Endothelial cell of umbilical vein (primary cell): ENCODE measurements around the gene KCNQ5. TPM values are rescaled to one million over a fixed set of nuclear protein-coding genes. Genes with fewer than 3 reads are reported as not detected.

ENCODE experiments used
- BruUV-seq: library from RNA; stranded (reverse); fragments of 400-500 nt; replicated peaks from 2 replicates; lab custom pipeline; 2021; lab: Mats Ljungman, UMichigan
- CTCF ChIA-PET: fragments of 300-600, 350-600 bp; sonication (Branson Sonifier 250); formaldehyde crosslinking; loops from one replicate; lab custom pipeline; 2021; ENCODE audit warnings: antibody characterized with exemption, inconsistent platforms; lab: Charles Lee
- POLR2A ChIA-PET: fragments of 300-600, 350-600 bp; sonication (Branson Sonifier 250); formaldehyde crosslinking; loops from one replicate; lab custom pipeline; 2021; ENCODE audit warnings: antibody characterized with exemption, inconsistent platforms; lab: Charles Lee
- DNase-seq: peaks from one replicate; pipeline ENCODE4 v3.0.0-alpha.2; 2011; ENCODE audit warnings: low read depth, low spot score
- FAIRE-seq: peaks from 2 replicates; lab custom pipeline; 2011; peaks lifted over from hg19 to GRCh38; lab: Jason Lieb, UNC
- H2AFZ ChIP-seq: 2 replicates; pipeline ENCODE4 v1.6.0; 2012; ENCODE audit warnings: low read depth, low read length, control low read depth, inconsistent platforms
- H3K27ac ChIP-seq: 2 replicates; pipeline ENCODE4 v1.5.1; 2011; ENCODE audit warnings: low read depth, mild to moderate bottlenecking, control low read depth, low read length, moderate library complexity; ENCODE audit not compliant: insufficient read depth
- H3K27me3 ChIP-seq, 2 experiments: 2 replicates each; pipeline versions ENCODE4 v1.6.0 to v1.6.1; 2011; ENCODE audit warnings: low read length in 2 of 2, mixed read lengths in 1 of 2; ENCODE audit not compliant: control insufficient read depth in 2 of 2, insufficient read depth in 2 of 2
- H3K36me3 ChIP-seq, 2 experiments: 2 replicates in 1 of 2; 3 replicates in 1 of 2; pipeline ENCODE4 v1.5.1; 2011; ENCODE audit warnings: low read length in 2 of 2, mild to moderate bottlenecking in 1 of 2, moderate library complexity in 1 of 2; ENCODE audit not compliant: control insufficient read depth in 2 of 2, insufficient read depth in 2 of 2; ENCODE audit errors: extremely low read depth in 1 of 2
- H3K4me1 ChIP-seq: 3 replicates; pipeline ENCODE4 v1.5.1; 2011; ENCODE audit warnings: mild to moderate bottlenecking, low read length; ENCODE audit not compliant: control insufficient read depth, insufficient read depth; ENCODE audit errors: extremely low read depth
- H3K4me2 ChIP-seq: 2 replicates; pipeline ENCODE4 v1.6.1; 2011; ENCODE audit warnings: low read length, control low read depth, mixed read lengths; ENCODE audit not compliant: insufficient read depth
- H3K4me3 ChIP-seq, 3 experiments: fragments of 200-600 bp in 1 of 3; sonication (generic), shearing (Covaris generic) in 1 of 3; replicated peaks in 1 of 3; 2 replicates each; pipeline ENCODE4 v1.5.1; 2011 to 2016; ENCODE audit warnings: control low read depth in 3 of 3, low read length in 3 of 3, mild to moderate bottlenecking in 2 of 3, inconsistent platforms in 1 of 3, low read depth in 1 of 3, moderate library complexity in 1 of 3; ENCODE audit not compliant: insufficient read depth in 1 of 3
- H3K79me2 ChIP-seq: 2 replicates; pipeline ENCODE4 v1.6.0; 2012; ENCODE audit warnings: low read length, inconsistent platforms; ENCODE audit not compliant: control insufficient read depth, insufficient read depth
- H3K9ac ChIP-seq: replicated peaks from 2 replicates; pipeline ENCODE3; 2011; ENCODE audit warnings: low read length, control low read depth; ENCODE audit not compliant: insufficient read depth; ENCODE audit errors: extremely low read depth
- H3K9me1 ChIP-seq: replicated peaks from 3 replicates; pipeline ENCODE4 v1.6.0; 2011; ENCODE audit warnings: mild to moderate bottlenecking, low read length; ENCODE audit not compliant: control insufficient read depth, insufficient read depth; ENCODE audit errors: extremely low read depth
- H3K9me3 ChIP-seq: replicated peaks from 2 replicates; pipeline ENCODE4 v1.5.1; 2012; ENCODE audit warnings: low read length, inconsistent platforms; ENCODE audit not compliant: control insufficient read depth, insufficient read depth
- H4K20me1 ChIP-seq: replicated peaks from 2 replicates; pipeline ENCODE3; 2011; ENCODE audit warnings: mild to moderate bottlenecking, low read length; ENCODE audit not compliant: control insufficient read depth, insufficient read depth; ENCODE audit errors: extremely low read depth
- CTCF ChIP-seq, 2 donors: IDR thresholded peaks; 1 replicate in 1 of 2; 2 replicates in 1 of 2; pipeline ENCODE4 v1.5.1; 2011; ENCODE audit warnings: low read length in 2 of 2, mild to moderate bottlenecking in 2 of 2, moderate library complexity in 2 of 2, control low read depth in 1 of 2, inconsistent platforms in 1 of 2, low read depth in 1 of 2; ENCODE audit not compliant: insufficient read depth in 1 of 2; ENCODE audit errors: extremely low read depth in 1 of 2
- EZH2 ChIP-seq: IDR thresholded peaks from 2 replicates; pipeline ENCODE4 v1.6.1; 2012; ENCODE audit warnings: borderline replicate concordance, low read depth, mild to moderate bottlenecking, moderate library complexity, low read length, inconsistent platforms; ENCODE audit not compliant: severe bottlenecking
- FOS ChIP-seq: IDR thresholded peaks from 2 replicates; pipeline ENCODE4 v1.6.1; 2011; ENCODE audit warnings: mild to moderate bottlenecking, low read length, moderate library complexity, borderline replicate concordance; ENCODE audit not compliant: insufficient read depth
- GATA2 ChIP-seq: IDR thresholded peaks from 2 replicates; pipeline ENCODE4 v1.7.0; 2011; ENCODE audit warnings: low read depth, mild to moderate bottlenecking, moderate library complexity, mixed read lengths, low read length; ENCODE audit not compliant: insufficient read length, insufficient read depth
- JUN ChIP-seq: IDR thresholded peaks from 2 replicates; pipeline ENCODE4 v1.6.1; 2011; ENCODE audit warnings: borderline replicate concordance, low read depth; ENCODE audit not compliant: insufficient read length, insufficient read depth
- MAX ChIP-seq: IDR thresholded peaks from 2 replicates; pipeline ENCODE4 v1.6.1; 2011; ENCODE audit not compliant: insufficient read depth, insufficient read length
- MYC ChIP-seq: IDR thresholded peaks from one replicate; pipeline ENCODE4 v1.6.1; 2011; ENCODE audit warnings: mild to moderate bottlenecking, low read depth, low read length
- POLR2A ChIP-seq: IDR thresholded peaks from 2 replicates; pipeline ENCODE4 v1.6.1; 2012; ENCODE audit warnings: low read depth, mild to moderate bottlenecking, control low read depth, low read length
- POLR2AphosphoS5 ChIP-seq: IDR thresholded peaks from 2 replicates; pipeline ENCODE4 v1.6.1; 2012; ENCODE audit warnings: low read depth, mild to moderate bottlenecking, control low read depth, low read length, moderate library complexity; ENCODE audit not compliant: insufficient read depth
- dilution Hi-C: fragments of 300-500 bp; cut with MboI; formaldehyde crosslinking; loops from one replicate; pipeline ENCODE4 v1.15.0; 2019; ENCODE audit warnings: low sequenced_read_pairs; ENCODE audit not compliant: extremely low pct_ligation_motif_present
- intact Hi-C: fragments of 100-400 bp; cut with micrococcal nuclease; formaldehyde crosslinking; loops from one replicate; pipeline ENCODE4 v1.10.0; 2022
- polyA plus RNA-seq, 4 experiments: library from polyadenylated mRNA; depleted of rRNA in 3 of 4; stranded (reverse) in 3 of 4; unstranded in 1 of 4; fragments of >200 nt; gene quantifications; 2 replicates each; pipeline versions ENCODE4 v1.2.1 to v1.2.3, GENCODE V29; 2011 to 2012; ENCODE audit warnings: missing spikeins in 1 of 4
- total RNA-seq: library from RNA; stranded (reverse); gene quantifications from 2 replicates; pipeline ENCODE4 v1.2.3, GENCODE V29; 2021

Gene KCNQ5
- total and polyA plus RNA-seq, 2 donors (not counting 3 experiments of a cell fraction or from before 2014, with no cell fraction given): 0.22 TPM; not detected in 1

GRCh38 chr6:72704979-72705378 lies 83.1 kb downstream of the KCNQ5 start:
- Histone ChIP-seq H3K9ac (no peak overlapping the region), H3K4me3 (no peak overlapping the region), H3K27ac (no peak overlapping the region), H2AFZ (no peak overlapping the region), H3K9me3 (no peaks in the 10 kb centered on the region), H4K20me1 (no peaks in the 10 kb centered on the region), H3K4me2 (no peak overlapping the region), H3K36me3 (no peaks in the 10 kb centered on the region), H3K4me1 (no peaks in the 10 kb centered on the region), H3K79me2 (no peaks in the 10 kb centered on the region), H3K9me1 (no peaks in the 10 kb centered on the region), H3K27me3 (peaks cover 0 to 2% of the 10 kb centered on the region in 2 experiments)
- dilution Hi-C loops: no loop called here
- peak; percentile 6 for DNase-seq
- BruUV-seq: no TSS peak
- TF ChIP-seq JUN: no peak
- no peak for TF ChIP-seq CTCF (IDR thresholded peaks at IDR 0.05; ENCODE audit: extremely low read depth in 1 of 2, insufficient read depth in 1 of 2, low read depth in 1 of 2, low read length in 2 of 2)
- TF ChIP-seq POLR2AphosphoS5: no peak
- ChIA-PET POLR2A (no interaction called here), CTCF (interaction anchor here (1.1 to 3.2 kb wide), 3 partner anchors 89 to 430 kb away, joined by 3 to 28 read pairs (median 3); no protein-coding TSS in a partner anchor)
- intact Hi-C loops: no loop called here
- no peak for FAIRE-seq

GRCh38 chr6:72709431-72709830 lies 87.6 kb downstream of the KCNQ5 start:
- FAIRE-seq (no peak), DNase-seq (no peak)
- no peak overlapping the region for H3K4me2 ChIP-seq
- no peaks in the 10 kb centered on the region for H3K4me1 ChIP-seq
- no peak overlapping the region for H3K27ac ChIP-seq
- intact Hi-C loops (no loop called here), dilution Hi-C loops (no loop called here)
- H3K36me3 ChIP-seq: no peaks in the 10 kb centered on the region
- H2AFZ ChIP-seq: no peak overlapping the region
- ChIA-PET CTCF (no interaction called here), POLR2A (no interaction called here)
- H3K9me3 ChIP-seq: no peaks in the 10 kb centered on the region
- peaks cover 0 to 2% of the 10 kb centered on the region in 2 experiments for H3K27me3 ChIP-seq
- no peak overlapping the region for H3K4me3 ChIP-seq
- no peaks in the 10 kb centered on the region for H3K9me1 ChIP-seq
- no peak overlapping the region for H3K9ac ChIP-seq
- no TSS peak for BruUV-seq
- no peaks in the 10 kb centered on the region for H3K79me2 ChIP-seq
- TF ChIP-seq JUN (no peak), POLR2A (no peak), EZH2 (no peak), MYC (no peak), MAX (no peak), CTCF (IDR thresholded peaks at IDR 0.05; ENCODE audit: extremely low read depth in 1 of 2, insufficient read depth in 1 of 2, low read depth in 1 of 2, low read length in 2 of 2) (no peak), FOS (no peak), GATA2 (no peak), POLR2AphosphoS5 (no peak)
- H4K20me1 ChIP-seq: no peaks in the 10 kb centered on the region
